Left hindlimb (tissue), 1 donor: ENCODE results near the gene ITGA3.
"Not testable (repeated sequence)": the region's sequence is repeated elsewhere in the genome, so short reads cannot be mapped to it uniquely, and the experiment has no call there.

Experiments
- DNase-seq: peaks from one replicate; pipeline ENCODE4 v3.0.0-alpha.2; 2018

ITGA3 gene

DNA sequence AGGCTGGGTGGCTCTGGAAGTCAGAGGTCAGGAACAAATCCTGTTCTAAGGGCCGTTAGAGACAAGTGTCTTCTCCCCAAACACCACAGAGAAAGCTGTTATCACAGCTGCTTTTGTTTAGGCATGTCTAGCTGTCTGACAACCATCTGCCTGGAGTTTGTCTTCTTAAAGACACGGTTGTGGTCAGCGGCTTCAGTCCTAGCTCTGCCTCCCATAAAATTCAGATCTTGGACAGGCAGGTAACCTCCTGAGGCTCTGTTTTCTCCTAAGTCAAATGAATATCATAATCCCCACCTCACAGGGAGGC, 2.3 kb upstream of the ITGA3 start:
- DNase-seq = no peak

DNA sequence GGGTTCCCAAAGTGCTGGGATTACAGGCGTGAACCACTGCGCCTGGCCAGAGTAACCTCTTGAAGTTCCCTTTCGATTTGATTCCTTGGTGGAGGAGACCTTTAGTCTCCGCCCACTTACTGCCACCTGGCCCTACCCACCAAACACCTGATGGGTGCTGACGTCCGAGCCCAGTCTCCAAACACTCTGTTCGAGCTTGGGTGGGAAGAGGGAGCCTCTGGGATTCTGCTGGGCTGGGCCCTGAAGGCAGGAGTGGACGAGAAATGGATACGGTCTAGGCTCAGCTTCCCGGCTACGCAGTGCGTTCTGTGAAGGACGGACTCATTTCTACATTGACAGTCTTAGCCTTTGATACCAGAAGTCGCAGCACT, 870 bp upstream of the ITGA3 start:
- no peak for DNase-seq

DNA sequence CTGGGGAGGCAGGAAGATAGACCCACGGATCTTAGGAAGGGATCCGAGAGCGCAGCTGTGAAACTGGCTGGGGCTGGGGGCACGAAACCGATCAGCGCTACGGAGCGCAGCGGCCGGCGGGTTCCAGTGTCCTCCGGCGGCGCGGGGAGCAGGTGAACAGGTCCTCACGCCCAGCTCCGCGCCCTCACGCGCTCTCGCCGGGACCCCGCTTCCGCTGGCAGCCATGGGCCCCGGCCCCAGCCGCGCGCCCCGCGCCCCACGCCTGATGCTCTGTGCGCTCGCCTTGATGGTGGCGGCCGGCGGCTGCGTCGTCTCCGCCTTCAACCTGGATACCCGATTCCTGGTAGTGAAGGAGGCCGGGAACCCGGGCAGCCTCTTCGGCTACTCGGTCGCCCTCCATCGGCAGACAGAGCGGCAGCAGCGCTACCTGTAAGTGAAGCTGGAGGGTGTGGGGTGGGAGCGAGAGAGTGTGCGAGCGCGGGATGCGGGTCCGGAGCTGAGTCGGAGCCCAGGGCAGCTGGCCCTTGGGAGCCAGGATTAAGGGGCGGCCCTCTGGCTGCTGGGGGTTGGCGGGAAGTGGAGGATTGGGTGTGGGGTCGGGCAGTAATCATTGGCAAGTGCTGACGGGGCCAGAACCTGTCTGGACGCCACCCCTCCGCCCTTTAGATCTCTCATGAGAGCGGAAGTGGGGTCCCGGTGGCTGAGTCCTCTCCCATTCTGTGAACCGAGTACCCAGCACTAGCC, 479 bp downstream of the ITGA3 start:
- DNase-seq = peak; percentile 71

DNA sequence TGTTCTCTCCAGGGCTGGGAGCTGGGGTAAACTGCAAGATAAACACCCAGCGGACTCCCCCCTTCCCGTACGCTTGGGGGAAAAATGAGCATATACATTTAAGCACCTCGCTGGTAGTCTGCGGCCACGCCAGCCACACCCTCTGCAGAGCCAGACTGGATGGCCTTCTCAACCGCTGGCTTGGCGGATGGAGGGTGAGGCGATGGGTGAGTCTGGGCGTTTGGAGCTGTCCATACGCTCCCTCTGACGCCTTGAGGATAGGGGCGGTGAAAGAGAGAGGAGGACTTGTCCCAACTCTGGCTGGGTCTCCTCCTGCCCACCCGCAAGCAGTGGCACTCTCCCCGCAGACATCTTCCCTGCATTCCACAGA, 1.0 kb downstream of the ITGA3 start:
- DNase-seq = no peak

DNA sequence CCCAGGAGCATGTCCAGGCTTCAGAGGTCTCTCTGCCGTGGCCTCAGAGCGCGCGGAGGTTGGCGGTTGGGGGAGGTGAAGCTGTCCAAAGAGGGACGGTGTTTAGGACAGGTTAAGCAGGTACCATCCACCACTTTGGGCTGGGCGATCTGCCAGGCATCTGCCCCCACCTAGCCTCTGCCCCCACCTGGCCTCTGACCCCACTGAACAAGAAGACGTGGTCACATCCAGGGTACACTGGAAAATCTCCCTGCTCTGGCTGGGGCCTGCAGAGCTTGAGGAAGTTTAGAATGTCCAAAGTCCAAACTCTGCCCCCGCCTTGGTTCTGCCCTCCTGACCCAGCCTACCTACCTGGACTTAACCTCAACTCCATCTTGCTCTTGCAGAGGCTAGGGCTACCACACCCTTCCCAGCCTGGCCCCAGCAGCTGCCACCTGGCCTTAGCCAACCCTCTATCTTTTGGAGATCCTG, 1.6 kb downstream of the ITGA3 start:
- no peak for DNase-seq

DNA sequence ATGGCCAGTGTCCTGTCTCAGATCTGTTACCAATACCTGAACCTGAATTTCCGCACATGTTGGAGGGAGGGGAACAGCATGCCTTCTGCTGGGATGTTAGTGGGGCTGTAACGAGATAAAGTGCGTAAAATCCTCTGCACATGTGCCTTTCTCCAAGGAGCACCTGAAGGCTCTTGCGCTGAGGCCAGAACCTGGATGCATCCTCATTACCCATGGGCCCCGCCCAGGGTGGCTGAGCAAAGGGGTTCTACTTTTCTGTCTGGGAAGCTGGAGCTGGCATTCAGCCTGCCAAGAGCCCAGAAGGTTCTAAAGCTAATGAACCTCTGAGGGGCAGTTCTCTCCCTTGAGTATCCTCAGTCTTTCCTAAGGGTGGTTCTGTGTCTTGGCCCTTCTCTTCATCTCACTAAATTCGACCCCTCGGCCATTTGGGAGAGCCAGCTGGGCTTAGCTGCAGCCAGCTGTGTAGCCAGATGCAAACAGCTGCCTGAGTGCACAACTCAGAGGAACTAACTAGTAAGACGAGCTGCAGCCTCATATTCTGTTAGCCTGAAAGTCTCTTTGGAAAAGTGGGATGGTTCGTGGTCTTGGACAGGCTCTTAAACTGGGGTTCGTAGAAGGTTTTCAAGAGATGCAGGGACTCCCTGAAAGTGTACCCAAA, 2.5 kb downstream of the ITGA3 start:
- no peak for DNase-seq

DNA sequence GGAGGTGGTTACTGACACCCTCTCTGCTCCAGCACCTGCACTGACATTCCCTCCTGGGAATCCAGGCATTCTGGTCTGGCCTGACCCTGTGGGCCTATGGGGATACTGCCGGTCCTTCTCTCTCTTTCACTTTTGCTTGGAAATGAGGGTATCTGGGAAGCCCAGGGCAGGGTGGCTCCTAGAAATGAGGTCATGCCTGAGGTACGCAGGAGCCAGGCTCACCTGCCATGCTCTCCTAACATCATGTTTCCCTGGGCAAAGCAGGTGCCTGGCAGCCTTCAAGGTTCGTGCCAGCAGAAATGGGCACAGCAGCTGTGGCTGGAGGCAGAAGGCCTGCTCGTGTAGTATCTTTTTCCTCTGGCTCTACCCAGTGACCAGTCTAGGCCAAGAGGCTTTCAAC, 3.3 kb downstream of the ITGA3 start:
- DNase-seq = no peak

DNA sequence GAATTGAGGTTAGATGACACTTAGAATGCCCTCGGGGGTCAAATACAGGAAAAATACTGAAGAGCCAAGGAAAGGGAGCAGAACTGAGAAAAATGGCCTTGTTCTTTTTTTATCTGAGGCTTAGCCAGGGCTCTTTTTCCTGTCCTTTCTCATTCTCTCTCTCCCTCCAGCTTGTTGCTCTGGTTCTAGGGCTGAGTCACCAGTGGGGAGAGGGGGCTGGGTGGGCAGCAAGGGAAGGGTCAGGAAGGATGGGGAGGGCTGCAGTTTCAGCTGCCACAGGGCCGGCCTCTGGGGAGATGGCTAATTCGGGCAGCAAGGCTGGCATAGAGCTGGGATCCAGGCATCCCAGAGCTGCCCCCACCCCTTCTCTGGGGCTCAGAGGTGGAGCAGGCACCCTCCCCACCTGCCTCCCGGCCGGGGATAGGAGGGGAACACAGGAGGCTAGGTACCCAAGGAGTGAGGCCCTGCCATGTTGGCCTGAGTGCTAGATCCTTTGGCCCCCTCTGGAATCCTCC, 3.9 kb downstream of the ITGA3 start:
- no peak for DNase-seq

DNA sequence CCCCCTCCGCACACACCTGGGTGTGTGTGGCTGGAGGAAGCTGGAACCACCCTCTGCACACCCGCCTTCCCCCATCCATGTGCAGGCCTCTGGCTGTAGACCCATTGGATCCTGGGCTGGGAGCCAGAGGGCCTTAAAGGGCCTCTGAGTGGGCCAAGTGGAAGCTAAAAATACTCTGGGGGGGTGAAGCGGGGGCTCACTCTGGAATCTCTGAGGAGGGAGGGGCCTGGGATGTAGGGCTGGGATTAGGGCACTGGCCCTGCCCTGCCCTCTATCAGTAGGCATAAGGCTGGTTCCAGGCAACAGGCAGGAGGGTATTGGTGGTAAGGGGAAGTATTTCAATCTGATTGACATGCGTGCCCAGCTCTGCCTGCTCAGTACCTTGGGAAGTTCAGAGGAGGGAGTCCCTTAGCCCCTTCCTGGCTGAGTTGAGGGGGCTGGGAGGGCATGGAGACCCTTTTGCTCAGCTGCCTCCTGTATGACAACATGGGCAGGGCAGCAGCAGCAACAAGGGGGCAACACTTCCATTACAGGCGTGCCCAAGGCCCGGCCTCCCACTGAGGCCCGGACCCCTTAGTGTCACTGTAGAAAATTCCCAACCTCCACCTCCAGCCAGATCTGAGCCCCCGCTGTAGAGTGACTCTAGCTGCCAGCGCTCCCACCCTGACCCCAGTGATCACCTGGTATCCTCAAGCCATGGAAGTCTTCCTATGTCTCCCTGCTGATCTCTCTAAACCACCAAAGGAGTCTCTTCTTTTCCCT, 5.2 kb downstream of the ITGA3 start:
- DNase-seq = peak; percentile 79

DNA sequence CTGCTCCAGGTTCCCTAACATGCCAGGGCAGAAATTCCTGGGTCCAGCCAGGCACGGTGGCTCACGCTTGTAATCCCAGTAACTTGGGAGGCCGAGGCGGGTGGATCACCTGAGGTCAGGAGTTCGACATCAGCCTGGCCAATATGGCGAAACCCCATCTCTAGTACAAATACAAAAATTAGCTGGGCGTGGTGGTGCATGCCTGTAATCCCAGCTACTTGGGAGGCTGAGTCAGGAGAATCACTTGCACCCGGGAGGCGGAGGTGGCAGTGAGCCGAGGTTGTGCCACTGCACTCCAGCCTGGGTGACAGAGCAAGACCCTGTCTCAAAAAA, 5.8 kb downstream of the ITGA3 start:
- not testable (repeated sequence) for DNase-seq

DNA sequence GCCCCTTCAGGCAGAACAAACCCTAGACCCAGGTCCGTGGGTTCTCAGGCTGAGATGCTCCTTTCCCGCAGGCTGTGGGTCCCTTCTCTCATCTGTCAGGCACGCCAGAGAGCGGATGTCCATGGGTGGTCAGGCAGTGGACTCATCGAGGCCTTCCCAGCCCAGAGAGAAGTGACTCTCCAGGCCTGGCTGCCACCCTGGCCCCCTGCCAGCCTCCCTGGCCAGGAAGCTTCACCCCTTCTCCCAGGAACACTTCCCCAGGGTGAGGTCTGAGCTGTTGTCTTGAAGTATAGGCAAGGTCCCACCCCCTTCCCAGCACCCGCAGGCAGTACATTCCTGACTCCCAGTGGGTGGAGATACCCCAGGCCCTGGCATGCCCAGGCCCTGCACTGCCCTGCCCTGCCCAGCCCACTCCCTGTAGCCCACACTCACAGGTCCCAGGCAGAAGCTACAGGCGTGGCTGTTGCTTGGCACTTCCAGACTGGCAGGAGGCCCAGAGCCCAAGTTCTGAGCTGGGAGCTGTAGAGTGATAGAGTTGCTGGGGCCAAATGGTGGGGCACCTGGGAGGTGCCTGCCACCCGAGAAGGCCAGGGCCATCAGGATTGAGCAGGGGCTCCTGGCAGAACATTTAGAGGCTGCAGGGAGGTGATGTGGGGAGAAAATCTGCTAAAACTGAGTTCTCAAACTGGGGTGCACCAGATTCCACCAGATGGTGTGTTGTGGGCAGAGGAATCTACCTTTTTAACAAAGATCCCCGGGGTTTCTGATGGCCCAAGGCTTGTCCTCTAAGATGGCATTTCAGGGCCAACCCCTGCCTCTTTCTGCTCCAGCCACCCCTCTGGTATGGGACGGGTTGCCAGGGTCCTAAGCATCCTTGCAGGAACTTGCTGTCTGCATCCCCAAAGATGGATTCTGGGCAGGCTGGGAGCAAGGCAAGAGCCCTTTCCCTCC, 6.7 kb downstream of the ITGA3 start:
- DNase-seq = no peak

DNA sequence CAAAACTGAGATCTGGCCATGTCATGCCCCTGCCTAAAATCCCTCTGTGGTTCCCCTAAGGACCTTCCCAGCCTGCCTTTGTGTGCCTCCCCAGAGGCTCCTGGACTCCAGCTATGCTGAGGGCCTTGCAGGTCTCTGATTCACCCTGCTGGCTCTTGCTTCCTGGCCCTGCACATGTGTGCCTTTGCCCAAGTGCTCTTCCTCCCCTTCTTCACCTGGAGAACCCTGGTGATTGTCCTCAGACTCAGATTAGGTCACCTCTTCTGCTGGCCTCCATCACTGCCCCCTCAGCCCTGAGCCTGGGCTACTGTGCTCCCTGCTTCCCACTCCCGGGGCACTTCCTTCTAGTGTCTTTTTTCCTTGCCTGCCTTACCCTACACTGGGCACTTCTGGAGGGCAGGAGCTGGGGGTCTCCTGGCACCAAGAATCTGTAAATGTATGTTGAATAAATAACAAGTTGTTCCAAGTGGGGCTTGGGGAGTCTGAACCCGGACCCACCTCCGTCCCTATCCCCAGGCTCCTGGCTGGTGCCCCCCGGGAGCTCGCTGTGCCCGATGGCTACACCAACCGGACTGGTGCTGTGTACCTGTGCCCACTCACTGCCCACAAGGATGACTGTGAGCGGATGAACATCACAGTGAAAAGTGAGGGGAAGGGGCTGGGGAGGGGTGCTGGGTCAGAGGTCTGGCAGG, 7.8 kb downstream of the ITGA3 start:
- no peak for DNase-seq

DNA sequence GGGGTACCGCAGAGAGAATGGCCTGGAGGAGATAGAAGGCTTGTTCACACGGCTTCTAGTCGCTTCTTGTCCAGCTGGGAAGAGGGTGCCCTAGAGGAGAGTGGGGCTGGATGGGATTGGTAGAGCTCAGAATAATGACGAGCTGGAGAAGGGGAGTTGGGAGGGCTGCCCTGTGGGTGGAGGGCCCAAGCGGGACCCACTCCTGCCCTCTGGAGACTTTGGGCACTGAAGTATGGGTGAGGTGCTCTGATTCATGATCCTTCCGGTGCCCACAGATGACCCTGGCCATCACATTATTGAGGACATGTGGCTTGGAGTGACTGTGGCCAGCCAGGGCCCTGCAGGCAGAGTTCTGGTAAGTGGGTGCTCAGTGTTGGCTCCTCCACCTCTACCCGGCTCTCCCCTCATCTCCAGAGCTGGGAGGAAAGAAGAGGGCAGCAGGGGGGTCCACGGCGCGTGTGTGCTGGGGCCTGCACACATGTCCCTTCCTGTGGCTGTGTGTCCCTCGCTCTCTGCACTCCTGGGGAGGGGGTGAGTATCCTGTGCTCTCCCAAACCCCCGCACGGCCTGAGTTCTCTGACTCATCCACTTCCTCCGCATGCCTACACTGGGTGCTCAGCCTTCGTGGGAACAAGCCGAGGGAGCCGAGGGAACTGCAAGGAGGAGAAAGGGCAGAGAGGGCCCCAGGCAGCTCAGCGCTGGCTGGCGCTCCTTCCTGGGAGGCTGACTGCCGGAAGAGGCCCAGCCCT, 8.5 kb downstream of the ITGA3 start:
- DNase-seq = no peak

DNA sequence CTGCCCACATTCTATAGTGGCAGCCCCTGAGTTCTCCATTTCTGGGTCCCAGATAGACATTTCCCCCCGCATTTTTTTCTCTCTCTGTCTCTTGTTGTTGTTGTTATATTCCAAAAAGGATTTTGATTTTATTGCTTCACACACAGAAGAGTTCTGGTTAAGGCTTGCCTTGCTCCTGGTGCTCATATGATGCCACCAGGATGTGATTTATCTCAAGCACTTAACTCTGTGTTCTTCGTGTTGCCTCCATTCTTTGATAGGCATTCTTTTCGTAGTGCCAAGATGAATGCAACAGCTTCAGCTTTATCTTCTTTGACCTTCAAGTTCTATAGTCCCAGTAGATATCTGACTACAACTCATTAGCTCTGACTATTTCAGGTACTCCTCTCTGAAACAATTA, 9.1 kb downstream of the ITGA3 start:
- no peak for DNase-seq

DNA sequence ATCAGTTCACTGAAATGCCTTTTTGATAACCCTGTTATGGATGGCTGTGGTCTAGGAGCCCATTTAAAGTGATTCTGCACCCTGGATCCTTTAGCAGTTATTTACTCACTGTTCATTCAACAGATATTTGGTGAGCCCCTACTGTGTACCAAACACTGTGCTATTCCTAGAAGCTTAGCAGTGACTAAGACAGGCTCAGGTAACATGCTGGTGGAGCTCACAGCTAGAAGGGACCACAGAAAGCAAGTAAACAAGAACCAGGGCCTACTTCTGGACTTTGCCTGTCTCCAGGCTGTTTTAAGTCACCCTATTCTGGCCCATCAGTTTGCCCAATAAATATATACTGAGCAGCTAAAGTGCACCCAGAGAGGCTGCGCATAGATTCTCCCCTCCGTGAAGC, 11.1 kb downstream of the ITGA3 start:
- no peak for DNase-seq

DNA sequence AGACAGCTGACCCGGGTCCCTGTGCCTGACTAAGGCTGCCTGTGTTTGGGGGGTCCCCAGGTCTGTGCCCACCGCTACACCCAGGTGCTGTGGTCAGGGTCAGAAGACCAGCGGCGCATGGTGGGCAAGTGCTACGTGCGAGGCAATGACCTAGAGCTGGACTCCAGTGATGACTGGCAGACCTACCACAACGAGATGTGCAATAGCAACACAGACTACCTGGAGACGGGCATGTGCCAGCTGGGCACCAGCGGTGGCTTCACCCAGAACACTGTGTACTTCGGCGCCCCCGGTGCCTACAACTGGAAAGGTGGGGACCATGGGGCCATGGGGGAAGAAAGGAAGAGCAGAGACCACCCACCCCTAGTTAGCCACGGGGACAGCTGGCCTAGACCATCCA, 12.1 kb downstream of the ITGA3 start:
- no peak for DNase-seq

DNA sequence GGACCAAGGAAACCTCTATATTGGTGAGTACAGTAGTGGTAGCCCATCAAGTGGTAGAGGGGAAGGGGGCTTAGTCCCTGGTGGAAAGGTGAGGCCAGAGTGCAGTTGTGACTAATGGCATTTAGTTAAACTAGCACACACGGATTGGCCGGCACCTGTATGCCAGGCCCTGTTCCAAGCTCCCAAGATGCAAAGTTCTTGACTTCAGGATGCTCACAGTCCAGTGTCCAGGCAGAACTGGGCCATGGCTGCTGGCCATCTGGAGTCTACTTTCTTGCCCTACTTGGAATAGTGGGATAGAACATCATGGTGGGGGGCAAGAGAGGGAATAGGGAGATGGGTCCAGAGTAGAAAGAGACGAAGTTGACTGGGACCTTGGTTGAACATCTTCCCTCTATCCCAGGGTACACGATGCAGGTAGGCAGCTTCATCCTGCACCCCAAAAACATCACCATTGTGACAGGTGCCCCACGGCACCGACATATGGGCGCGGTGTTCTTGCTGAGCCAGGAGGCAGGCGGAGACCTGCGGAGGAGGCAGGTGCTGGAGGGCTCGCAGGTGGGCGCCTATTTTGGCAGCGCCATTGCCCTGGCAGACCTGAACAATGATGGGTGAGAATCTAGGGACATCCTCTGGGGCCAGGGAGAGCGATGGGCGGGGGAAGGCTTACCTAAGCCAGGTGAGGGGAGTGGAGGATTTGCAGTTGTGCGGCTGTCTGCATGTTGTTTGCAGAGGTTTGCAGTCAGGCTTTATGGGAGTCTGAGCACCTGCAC, 15.2 kb downstream of the ITGA3 start:
- peak; percentile 2 for DNase-seq

DNA sequence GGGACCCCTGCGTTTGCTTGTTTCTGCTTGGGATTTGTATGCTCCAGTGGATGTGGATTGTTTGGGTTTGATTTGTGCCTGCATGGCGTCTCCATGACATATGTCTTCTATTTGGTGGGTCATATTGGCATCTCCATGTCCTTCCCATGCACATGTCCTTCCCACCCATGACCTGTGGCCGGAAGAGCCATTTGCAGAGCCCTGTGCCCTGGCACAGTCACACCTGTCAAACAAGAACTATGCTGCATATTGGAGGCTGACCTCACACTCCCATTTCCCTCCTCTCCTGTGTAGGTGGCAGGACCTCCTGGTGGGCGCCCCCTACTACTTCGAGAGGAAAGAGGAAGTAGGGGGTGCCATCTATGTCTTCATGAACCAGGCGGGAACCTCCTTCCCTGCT, 15.8 kb downstream of the ITGA3 start:
- peak; percentile 15 for DNase-seq

DNA sequence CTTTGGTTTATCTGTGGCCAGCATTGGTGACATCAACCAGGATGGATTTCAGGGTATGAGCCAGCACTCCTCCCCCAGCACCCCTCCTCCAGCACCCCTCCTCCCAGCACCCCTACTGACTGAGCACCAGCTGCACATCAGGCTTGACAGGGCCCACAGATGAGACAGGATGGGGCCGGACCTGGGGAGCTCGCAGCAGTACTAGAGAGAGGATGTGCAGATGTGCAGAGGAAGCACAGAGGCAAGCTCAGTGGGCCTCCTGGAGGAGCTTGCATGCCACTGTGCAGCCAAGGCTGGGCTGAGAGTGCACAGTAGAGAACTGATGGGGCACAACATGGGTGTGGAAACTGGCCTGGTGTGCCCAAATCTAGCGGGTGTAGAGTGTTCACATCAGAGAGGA, 16.2 kb downstream of the ITGA3 start:
- DNase-seq = peak; percentile 7

DNA sequence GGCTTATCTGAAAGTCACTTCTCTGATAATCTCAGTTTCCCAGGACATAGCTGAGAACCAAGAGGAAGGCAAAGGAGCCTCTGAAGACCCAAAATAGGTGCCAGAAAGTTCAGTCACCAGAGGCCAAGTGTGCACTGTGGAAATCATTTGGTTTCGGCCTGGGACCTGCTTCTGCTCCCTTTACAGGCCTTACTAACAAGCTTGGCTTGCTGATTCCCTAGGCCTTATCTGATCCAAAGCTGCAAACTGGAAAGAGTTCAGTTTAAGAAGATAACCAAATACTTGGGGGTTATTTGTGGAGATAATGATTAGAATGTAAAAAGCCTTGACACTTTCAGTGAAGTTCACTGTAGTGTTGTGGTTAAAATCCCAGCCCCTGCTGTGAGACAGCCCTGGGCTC, 17.0 kb downstream of the ITGA3 start:
- no peak for DNase-seq

DNA sequence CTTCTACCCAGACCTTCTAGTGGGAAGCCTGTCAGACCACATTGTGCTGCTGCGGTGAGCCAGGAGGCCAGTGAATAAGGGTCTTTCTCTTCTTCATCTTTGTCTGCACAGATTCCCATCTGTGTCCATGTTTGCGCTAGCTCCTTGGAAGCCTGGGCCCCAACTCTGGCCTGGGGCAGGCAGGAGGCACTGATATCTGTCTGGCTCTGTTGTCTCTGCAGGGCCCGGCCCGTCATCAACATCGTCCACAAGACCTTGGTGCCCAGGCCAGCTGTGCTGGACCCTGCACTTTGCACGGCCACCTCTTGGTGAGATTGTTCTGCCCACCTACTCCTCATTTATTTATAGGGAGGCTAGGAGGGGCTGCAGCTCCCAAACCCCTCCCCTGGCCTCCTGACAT, 18.3 kb downstream of the ITGA3 start:
- DNase-seq = no peak
